GM18508 (cell line): ENCODE results near the gene NF1.
"Not testable (repeated sequence)": the region's sequence is repeated elsewhere in the genome, so short reads cannot be mapped to it uniquely, and the experiment has no call there.

Source experiments
- ATAC-seq: cut with Tn5 transposase; IDR thresholded peaks from one replicate; pipeline ENCODE4 v1.9.1; 2021; ENCODE audit warnings: moderate number of reproducible peaks; ENCODE audit not compliant: insufficient read depth, unreplicated experiment

Gene NF1

DNA sequence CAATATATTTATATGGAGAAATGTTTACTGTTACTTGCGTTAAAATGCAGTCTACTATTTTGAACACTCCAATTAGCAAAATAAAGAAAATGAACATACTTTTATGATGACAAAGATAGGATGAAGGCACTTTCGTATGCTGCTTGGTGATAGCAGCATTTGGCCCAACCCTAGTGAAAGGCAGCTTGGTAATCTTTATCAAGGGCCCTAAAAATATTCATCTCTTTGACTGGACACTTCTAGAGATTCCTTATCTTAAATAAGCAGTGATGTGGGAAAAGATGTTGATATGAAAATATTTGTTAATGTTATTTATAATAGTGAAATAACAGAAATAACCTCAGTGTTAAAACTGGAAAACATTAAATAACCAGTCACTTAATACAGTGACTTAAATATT lies 79.4 kb downstream of the NF1 start:
- ATAC-seq: no peak

- no peak for ATAC-seq
Measured at GRCh38 chr17:31175237-31175636, 80.5 kb downstream of the NF1 start.

GRCh38 chr17:31176143-31176542 lies 81.4 kb downstream of the NF1 start:
- not testable (repeated sequence) for ATAC-seq

DNA sequence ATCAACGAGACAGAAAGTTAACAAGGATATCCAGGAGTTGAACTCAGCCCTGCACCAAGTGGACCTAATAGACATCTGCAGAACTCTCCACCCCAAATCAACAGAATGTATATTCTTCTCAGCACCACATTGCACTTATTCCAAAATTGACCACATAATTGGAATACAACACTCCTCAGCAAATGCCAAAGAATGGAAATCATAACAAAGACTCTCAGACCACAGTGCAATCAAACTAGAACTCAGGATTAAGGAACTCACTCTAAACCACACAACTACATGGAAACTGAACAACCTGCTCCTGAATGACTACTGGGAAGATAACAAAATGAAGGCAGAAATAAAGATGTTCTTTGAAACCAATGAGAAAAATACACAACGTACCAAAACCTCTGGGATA lies 84.2 kb downstream of the NF1 start:
- not testable (repeated sequence) for ATAC-seq

DNA sequence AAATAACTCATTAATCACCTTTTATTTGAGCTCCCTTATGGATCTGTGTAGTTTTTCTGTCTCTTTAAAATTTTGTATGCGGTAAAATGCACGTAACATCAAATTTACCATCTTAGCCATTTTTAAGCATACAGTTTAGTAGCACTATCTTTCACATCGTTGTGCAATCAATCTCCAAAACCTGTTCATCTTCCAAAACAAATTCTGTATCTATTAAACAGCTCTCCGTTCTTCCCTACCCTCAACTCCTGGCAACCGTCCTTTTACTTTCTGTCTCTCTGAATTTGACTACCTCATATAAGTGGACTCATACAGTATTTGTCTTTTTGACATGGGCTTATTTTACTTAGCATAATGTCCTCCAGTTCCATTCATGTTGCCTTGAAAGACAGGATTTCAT lies 100.5 kb downstream of the NF1 start:
- ATAC-seq: no peak

DNA sequence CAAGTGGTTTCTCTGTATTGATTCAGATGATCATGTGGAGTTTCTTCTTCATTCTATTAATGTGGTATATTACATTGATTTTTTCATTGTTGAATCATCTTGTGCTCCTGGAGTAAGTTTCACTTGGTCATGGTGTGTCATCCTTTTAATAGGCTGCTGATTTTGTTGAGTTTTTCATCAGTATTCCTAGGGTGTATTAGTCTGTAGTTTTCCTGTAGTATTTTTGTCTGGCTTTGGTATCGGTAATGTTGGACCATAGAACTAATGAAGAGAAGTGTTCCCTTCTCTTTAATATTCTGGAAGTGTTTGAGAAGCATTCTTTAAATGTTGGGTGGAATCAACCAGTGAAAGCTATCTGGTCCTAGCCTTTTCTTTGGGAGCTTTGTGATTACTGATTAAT lies 103.2 kb downstream of the NF1 start:
- no peak for ATAC-seq

GRCh38 chr17:31198666-31199065 lies 103.9 kb downstream of the NF1 start:
- ATAC-seq: not testable (repeated sequence)

- ATAC-seq: no peak
Measured at GRCh38 chr17:31200287-31200686, 105.5 kb downstream of the NF1 start.

GRCh38 chr17:31202968-31203367 lies 108.2 kb downstream of the NF1 start:
- no peak for ATAC-seq

DNA sequence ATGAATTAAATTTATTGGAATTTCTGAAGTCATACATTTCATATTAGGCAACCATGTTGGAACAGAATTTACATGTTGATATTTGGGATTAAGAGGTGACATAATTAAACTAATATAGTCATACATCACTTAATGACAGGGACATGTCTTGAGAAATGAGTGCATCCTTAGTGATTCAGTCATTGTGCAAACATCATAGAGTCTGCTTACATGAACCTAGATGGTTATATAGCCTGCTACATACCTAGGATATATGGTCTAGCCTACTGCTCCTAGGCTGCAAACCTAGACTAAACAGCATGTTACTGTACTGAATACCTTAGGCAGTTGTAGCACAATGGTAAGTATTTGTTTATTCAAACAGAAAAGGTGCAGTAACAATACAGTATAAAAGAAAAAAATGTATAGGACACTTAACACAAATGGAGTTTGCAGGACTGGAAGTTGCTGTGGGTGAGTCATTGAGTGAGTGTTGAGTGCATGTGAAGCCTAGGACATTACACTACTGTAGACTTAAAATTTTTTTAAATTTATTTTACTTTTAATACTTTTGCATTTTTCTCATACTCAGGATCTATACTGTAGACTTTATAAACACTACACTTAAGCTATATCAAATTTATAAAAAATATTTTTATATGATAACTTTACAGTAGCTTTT lies 116.7 kb downstream of the NF1 start:
- no peak for ATAC-seq

- no peak for ATAC-seq
Measured at GRCh38 chr17:31216031-31216751, 121.4 kb downstream of the NF1 start.

GRCh38 chr17:31224366-31224765 lies 129.6 kb downstream of the NF1 start:
- no peak for ATAC-seq

GRCh38 chr17:31225831-31226230 lies 131.1 kb downstream of the NF1 start:
- no peak for ATAC-seq

- ATAC-seq: no peak
Measured at GRCh38 chr17:31226373-31226772, 131.6 kb downstream of the NF1 start.

DNA sequence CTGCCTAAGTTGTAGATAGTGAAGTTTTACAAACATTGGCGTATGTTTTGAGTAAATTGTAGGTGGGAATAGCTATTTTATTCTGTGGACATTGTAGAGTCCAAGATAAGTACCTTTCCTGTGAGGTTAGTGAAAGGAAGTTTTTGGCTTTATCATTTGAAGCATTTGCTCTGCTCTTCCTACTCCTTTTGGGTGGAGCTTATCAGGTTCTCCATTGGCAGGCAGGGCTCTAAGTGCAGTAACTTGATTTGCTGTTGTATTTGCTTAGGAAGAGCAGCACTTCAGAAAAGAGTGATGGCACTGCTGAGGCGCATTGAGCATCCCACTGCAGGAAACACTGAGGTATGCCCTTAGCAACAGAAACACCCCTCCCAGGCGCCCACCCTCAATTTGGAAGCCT lies 132.2 kb downstream of the NF1 start:
- ATAC-seq: no peak

DNA sequence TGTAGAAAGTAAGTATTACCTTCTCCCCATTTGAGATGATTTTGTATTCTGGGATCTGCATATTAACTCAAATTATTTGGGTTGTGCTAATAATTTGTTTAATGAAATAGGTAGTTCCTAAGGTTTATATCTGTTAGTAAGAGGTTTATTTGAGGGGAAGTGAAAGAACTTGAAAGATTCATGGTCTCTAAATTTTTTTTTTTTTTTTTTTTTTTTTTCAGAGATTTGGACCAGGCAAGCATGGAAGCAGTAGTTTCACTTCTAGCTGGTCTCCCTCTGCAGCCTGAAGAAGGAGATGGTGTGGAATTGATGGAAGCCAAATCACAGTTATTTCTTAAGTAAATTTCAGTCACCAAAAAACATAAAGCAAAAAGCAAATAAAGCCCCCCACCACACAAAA lies 137.1 kb downstream of the NF1 start:
- no peak for ATAC-seq

DNA sequence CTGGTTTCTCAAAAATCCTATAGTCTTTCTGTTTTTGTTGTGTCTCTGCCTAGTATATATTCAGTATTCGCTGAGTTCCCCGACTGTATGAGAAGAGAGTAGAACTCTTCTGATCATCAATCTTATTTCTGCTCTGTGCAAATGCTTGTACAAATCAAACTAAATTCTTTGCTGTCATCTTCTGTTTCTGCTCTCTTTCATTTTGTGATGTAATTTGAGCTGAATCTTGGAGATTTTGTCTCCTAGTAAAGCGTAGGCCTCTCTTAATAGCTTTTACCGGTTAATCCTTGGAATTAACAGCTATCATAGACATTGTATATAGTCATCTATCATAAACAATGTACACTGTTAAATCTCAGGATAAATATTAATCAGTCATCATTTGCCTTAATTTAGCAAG lies 140.3 kb downstream of the NF1 start:
- ATAC-seq: no peak

- ATAC-seq: no peak
Measured at GRCh38 chr17:31236137-31236536, 141.4 kb downstream of the NF1 start.

GRCh38 chr17:31236712-31237111 lies 141.9 kb downstream of the NF1 start:
- ATAC-seq: no peak

- ATAC-seq: no peak
Measured at GRCh38 chr17:31241116-31241515, 146.3 kb downstream of the NF1 start.

GRCh38 chr17:31248986-31249834 lies 154.4 kb downstream of the NF1 start:
- no peak for ATAC-seq
